ENCODE results near the gene DMAC2L. TPM values are rescaled to one million over a fixed set of nuclear protein-coding genes. Genes with fewer than 3 reads are reported as not detected.
A peak's percentile ranks its signal among the peaks of the same experiment; 100 is the strongest.

Gene DMAC2L, protein sequence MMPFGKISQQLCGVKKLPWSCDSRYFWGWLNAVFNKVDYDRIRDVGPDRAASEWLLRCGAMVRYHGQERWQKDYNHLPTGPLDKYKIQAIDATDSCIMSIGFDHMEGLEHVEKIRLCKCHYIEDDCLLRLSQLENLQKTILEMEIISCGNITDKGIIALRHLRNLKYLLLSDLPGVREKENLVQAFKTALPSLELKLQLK
- 6.6 and 8.8 TPM in 2 replicates for total RNA-seq

DNA sequence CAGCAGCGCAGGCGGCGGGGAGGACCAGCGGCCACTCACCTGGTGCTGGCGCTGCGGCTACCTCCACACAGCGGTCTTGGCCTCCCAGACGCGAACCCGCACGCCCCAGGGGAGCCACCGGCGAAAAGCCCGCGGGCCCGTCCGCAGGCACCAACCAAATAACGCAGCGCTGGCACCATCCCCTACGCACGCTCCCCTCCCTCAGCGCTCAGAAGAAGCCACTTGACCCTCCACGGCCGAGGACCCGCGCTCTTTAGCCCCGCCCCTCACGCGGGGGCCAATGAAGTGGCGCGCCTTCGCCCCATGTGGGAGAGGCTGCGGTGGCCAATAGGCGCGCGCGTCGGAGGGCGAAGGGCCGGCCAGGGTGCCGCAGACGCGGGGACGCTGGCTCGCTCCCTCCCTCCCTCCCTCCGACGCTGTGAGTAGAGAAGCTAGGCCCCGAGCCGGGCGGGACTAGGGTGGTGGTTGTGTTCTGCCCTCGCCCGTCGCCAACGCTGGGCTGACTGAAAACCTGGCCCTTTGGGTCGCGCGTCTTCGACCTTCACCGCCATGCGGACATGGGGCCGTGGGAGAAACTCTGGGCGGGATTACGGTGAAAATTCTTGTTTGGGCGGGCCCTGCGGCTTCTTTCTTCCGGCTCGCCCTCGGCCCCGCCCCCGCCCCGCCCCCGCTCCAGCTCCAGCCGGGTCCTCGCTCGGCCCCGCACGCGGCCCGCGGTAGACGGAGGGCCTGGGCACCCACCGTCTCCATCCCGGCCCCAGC, at the start of gene DMAC2L, which contains the start of gene L2HGDH:
DMAC2L (plus strand) TSS at position 353 of the 762 bp plus-strand sequence. CDS start 9,164 bp downstream, outside the sequence.
L2HGDH (minus strand) TSS at position 258 of the 762 bp plus-strand sequence; CDS start at position 179, 79 bp downstream.

Small RNA genes lying within 50 kb of the gene (small RNA-seq; reads per million reads assigned to genes)
- 0.66 reads per million, percentile 42 among the genes with 10 or more reads in this experiment for gene MIR4504

Other genes with a start within 250 kb of the DMAC2L start
- 4.9 and 6.0 TPM in 2 replicates for gene VCPKMT, start 195.8 kb upstream of the DMAC2L start, total RNA-seq
- 24.2 and 30.0 TPM in 2 replicates for gene SOS2, start 80.7 kb upstream of the DMAC2L start, total RNA-seq
- gene L2HGDH, start 95 bp upstream of the DMAC2L start, total RNA-seq, result 2.3 and 3.9 TPM in 2 replicates
- gene CDKL1, start 84.6 kb downstream of the DMAC2L start, total RNA-seq, result 13.1 and 13.5 TPM in 2 replicates
- gene MAP4K5, start 220.2 kb downstream of the DMAC2L start, total RNA-seq, result 72.9 and 76.4 TPM in 2 replicates
- gene ATL1, start 247.8 kb downstream of the DMAC2L start, total RNA-seq, result 1.3 and 1.6 TPM in 2 replicates

Data from vein endothelial cell (primary cell).